GM21529 (cell line): ENCODE measurements around the gene DDX25.
"Not testable (repeated sequence)": the region's sequence is repeated elsewhere in the genome, so short reads cannot be mapped to it uniquely, and the experiment has no call there.

Experiments used
- ATAC-seq: cut with Tn5 transposase; IDR thresholded peaks from one replicate; pipeline ENCODE4 v1.9.1; 2021; ENCODE audit not compliant: unreplicated experiment

The DDX25 gene

DNA sequence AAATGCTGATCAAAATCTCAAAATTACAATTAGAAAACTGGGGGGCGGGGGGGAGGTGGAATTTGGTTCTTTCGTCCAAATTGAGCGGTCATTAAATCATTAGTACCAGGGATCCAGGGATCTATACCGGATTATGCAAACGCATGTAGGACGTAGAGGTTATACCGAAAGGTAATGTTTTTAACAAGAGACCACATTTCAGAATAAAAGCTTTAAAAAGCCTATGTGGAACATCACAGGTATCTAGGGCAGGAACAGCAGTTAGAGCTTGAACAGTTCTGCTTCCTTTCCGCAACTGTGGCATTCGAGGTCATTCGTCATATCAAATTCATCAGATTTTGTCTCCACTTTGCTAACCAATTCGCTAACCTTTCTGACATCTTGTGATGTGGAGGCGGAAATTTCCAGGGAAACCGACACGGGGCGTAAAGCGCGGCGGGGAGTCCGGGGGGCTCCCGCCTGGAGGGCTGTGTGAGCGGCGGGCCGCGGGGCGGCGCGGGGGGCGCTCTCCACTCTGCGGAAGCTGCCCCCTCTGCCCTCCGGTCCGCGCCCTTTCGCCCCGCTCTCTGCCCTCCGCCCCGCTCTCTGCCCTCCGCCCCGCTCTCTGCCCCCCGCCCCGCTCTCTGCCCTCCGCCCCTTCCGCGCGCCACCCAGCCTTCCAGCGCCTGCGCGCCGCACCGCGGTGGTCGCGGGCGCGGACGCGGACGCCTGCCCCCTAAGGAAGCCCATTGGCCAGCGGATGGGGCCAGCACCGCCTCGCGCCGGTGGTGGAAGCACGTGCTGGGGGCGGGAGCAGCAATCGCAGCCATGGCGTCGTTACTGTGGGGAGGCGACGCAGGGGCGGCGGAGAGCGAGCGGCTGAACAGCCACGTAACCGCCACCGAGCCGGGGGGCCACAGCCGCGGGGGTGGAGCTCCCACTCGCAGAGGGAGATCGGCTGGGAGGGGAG lies at the start of gene DDX25:
TSS of gene DDX25 (plus strand) at position 798 of the 949 bp plus-strand sequence. CDS start at position 808, 10 bp downstream.
- ATAC-seq = no peak

GRCh38 chr11:125857670-125858069 lies 46.6 kb upstream of the DDX25 start:
- not testable (repeated sequence) for ATAC-seq

DNA sequence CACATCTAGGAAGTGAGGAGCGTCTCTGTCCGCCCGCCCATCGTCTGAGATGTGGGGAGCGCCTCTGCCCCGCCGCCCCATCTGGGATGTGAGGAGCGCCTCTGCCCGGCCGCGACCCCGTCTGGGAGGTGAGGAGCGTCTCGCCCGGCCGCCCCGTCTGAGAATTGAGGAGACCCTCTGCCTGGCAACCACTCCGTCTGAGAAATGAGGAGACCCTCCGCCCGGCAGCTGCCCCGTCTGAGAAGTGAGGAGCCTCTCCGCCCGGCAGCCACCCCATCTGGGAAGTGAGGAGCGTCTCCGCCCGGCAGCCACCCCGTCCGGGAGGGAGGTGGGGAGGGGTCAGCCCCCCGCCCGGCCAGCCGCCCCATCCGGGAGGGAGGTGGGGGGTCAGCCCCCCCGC lies 41.5 kb upstream of the DDX25 start:
- ATAC-seq = not testable (repeated sequence)

DNA sequence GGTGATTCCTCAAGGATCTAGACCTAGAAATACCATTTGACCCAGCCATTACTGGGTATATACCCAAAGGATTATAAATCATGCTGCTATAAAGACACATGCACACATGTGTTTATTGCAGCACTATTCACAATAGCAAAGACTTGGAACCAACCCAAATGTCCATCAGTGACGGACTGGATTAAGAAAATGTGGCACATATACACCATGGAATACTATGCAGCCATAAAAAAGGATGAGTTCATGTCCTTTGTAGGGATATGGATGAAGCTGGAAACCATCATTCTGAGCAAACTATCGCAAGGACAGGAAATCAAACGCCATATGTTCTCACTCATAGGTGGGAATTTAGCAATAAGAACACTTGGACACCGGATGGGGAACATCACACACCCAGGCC lies 39.0 kb upstream of the DDX25 start:
- ATAC-seq = not testable (repeated sequence)

- no peak for ATAC-seq
These were observed 34.8 kb upstream of the DDX25 start for GRCh38 chr11:125869521-125869920.

DNA sequence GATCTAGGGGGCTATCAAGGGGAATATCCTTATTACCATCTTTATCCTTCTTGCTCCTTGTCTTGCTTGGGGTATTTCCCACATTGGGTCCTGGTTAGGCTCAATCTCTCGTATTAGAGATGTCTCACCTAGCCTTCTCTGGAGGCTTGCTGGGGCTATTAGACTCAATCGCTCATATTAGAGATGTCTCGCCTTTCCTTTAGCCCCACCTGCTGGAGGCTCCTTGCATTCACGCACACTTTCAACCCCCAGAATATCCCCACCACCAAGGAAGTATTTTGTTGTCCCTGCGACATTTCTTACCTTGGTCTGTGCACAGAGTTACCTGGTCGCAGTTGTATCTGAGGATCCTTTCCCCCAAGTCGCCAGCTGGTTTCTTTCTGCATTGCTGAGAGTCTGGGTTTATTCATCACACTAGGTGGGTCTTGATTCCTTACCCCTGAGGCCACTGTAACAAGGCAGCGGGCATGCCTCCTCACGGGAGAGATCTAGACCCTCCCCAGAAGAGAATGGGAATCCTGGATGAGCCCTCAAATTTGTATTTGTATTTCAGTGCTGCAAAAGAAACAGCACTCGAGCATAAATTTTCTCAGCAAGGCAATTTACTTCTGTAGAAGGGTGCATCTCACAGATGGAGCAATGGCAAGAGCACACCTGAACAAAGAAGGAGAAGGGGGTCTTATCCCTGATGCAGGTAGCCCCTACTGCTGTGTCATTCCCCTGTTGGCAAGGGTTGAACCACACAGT lies 32.7 kb upstream of the DDX25 start:
- no peak for ATAC-seq

DNA sequence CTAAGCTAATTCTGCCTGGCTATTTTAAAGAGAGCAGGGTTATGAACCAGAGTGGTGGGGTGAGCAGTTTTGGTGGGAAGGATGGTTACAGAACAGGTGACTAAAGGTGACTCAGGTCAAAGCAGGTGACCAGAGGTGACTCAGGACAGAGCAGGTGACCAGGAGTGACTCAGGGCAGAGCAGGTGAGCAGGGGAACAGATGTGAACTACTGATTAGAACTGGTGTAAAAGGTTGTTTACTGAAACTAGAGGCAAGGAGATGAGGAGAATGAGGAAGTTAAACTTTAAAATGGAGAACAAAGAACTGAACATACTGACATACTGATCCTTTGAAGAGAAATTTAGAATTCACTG lies 32.2 kb upstream of the DDX25 start:
- ATAC-seq = no peak

GRCh38 chr11:125873881-125874555 lies 30.3 kb upstream of the DDX25 start:
- ATAC-seq = no peak

DNA sequence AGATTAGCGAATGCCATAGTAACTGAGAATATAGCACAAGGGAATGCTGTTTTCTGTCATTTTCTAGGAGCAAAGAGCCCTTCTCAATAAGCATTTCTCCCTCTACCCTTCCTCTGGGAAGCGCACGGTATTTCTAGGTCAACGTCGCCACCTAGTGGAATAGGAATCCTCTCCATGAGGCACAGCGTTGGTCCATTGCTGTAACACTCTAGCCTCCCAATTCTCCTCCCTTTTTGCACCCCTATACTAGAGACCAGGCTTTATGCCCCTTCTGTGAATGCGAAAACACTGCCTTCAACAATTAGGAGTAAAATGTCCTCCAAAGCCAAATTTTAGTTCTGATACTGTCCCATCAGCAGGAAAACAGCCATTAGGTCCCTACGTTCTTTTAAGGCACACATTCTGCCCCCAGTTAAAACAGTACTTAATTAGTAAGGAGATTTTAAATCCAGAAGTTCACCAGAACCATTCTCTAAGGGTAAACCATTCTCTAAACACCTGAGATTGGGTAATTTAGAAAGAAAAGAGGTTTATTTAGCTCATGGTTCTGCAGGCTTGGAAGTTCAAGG lies 29.7 kb upstream of the DDX25 start:
- ATAC-seq = no peak

- ATAC-seq = no peak
These were observed 23.0 kb upstream of the DDX25 start for GRCh38 chr11:125881291-125881690.

- no peak for ATAC-seq
These were observed 20.9 kb upstream of the DDX25 start for GRCh38 chr11:125883375-125883774.

GRCh38 chr11:125886997-125887372 lies 17.3 kb upstream of the DDX25 start:
- ATAC-seq = peak; percentile 31

- peak; percentile 88 for ATAC-seq
These were observed 16.7 kb upstream of the DDX25 start, which contains the start of gene HYLS1 for GRCh38 chr11:125887373-125888324. Gene HYLS1, plus strand, starts transcription at chr11:125887668. Its CDS starts 11,701 bp downstream, at chr11:125899369.

DNA sequence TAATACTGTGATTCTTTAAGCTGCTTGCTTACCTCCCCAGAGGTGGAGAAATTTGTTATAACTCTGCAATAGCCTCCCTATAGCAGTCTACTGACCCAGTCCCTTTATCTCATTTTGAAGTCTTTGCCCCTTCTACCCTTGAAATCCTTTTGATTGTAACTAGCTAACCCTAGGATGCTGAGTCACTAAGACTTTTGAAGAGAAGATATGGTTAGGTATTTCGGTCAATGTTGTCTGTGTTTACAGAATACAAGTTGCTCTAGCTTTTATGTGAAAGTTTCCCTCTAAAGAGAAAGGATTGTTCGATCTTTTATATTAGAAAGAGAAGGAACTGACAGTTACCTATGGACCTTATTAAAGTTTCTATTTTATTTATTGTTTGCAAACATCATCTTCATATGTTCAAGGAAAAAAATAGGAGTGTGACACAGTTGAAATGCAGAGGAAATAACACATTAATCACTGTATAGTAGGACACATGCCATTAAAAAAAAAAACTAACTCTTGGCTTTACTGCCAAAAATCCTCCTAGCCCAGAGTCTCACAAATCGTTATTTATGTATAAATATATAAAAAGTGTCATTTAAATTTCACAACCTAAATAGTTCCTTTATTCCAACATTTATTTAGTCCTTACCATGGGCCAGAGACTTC lies 13.7 kb upstream of the DDX25 start:
- ATAC-seq = no peak

GRCh38 chr11:125892071-125892470 lies 12.2 kb upstream of the DDX25 start:
- no peak for ATAC-seq

DNA sequence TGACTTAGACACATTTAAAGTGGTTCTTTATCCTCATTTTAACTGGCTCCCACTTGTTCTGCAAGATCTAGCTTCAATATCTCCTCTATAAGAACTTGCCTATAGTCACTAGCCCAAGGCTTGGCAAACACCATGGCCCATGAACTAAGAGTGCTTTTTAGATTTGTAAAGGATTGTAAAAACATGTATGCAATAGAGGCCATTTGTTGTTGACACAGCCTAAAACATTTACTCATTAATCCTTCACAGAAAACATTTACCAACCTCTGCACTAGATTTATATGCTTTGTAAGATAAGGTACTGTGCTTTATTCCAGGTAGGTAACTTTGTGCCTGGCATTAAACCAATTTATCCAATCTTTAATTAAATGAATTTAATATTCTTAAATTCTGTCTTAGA lies 11.3 kb upstream of the DDX25 start:
- ATAC-seq = no peak

DNA sequence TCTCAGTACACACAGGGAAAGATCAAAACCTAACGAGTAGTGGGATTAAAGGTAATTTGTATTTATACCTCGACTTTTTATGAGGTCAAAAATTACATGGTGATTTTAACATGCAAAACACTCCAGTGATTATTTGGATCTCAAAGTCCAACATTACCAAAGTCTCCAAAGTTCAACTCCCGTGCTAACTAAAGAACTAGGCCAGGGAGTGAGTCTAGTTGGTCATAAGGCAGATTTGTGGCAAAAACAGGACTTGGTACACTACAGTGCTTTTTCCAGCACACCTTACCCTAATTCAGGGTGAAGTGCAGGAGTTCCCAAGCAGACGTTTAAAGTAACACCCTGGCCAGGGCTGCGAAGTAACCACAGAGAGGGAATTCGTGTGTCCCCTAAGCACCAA lies 2.4 kb upstream of the DDX25 start:
- no peak for ATAC-seq

DNA sequence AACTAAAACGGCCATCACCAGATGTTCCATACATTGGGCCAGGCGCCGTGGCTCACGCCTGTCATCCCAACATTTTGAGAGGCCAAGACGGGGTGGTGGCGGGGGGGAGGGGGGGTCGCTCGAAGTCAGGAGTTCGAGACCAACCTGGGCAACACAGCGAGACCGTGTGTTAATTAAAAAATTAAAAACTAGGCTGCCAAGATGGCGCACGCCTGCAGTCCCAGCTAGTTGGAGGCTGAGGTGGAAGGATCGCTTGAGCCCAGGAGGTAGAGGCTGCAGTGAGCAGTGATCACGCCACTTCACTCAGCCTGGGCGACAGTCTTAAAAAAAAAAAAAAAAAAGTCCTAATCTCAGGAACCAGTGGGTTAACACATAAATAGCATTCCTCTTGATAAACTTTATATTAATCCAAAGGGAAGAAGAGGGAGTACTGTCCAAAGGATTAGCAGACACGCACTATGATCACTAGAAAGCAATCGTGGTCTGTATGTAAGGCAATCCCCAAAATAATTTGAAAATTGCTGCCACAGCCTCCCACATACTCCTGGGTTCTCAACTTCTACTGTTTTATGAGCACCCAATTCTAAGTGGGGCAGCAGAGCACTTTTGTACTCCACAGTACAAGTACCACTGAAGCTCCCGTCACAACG lies 1.9 kb upstream of the DDX25 start:
- no peak for ATAC-seq
